RPMI7951 (cell line): ENCODE measurements around the gene R3HCC1L. TPM values are rescaled to one million over a fixed set of nuclear protein-coding genes. Genes with fewer than 3 reads are reported as not detected.
A peak's percentile ranks its signal among the peaks of the same experiment; 100 is the strongest.

Experiments used
- DNase-seq: peaks from one replicate; pipeline ENCODE4 v3.0.0-alpha.2; 2012; ENCODE audit warnings: low read depth
- total RNA-seq: library from RNA; depleted of rRNA; stranded (reverse); fragments of >200 nt; shearing (Covaris generic); gene quantifications from 2 replicates; pipeline ENCODE4 v1.2.3, GENCODE V29; 2014; rRNA removed

R3HCC1L gene
- total RNA-seq, 1 experiment from 2014 or later, result 12.5 TPM

DNA sequence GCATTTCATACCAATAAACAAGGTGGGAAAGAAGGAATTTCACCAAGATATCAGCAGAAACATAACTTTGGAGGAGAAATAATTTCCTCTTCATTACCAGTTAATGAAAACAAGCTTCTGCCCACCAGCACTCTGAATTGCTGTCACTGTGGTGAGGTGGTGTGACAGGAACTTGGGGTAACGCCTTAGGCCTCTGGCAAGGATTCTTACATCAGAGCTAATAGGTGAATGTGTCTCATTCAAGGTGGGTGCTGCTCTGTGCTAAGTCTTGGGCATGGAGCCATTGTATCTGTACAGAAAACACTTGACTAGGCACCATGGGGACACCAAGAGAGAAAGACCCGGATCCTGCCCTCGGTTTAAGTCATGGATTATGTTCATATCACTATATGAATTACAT lies 141.9 kb downstream of the R3HCC1L start:
- DNase-seq, result no peak

DNA sequence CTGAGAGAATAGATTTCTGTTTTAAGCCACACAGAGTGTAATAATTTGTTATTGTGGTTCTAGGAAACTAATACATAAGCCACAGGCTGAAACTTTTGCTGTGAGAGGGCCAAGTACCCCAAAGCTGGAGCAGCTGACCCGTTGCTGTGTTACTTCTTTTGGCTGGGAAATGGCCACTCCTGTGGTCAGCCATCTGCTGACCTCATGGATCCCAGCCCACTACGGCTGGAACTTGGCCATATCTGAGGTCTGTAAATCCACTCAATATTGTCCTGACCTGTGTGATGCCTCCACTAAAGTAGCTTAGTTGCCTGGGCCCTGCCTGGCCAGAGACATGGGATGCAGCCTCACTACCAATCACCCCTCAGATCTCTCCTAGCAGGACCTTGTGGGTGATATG lies 151.0 kb downstream of the R3HCC1L start:
- DNase-seq, result peak; percentile 64

DNA sequence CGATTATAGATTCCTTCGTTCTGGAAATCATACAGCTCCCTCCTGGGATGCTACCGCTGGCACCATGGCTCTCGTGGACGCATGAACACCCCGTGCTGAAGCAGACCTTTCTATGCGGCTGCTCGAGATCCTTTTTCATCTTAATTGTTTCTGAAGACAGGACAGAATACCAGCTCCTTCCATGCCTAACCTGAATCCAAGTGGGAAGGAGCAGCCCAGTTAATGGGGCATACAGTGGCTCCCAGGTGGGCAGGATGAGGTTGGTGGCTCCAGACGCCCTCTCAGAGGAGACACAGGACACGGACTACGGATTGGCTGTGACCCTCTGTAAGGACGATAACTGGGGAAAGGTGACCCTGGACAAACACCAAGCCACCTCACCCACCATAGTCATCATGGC lies 152.0 kb downstream of the R3HCC1L start:
- no peak for DNase-seq

GRCh38 chr10:98287321-98287720 lies 152.9 kb downstream of the R3HCC1L start:
- DNase-seq, result no peak

GRCh38 chr10:98289802-98290209 lies 155.3 kb downstream of the R3HCC1L start:
- no peak for DNase-seq

DNA sequence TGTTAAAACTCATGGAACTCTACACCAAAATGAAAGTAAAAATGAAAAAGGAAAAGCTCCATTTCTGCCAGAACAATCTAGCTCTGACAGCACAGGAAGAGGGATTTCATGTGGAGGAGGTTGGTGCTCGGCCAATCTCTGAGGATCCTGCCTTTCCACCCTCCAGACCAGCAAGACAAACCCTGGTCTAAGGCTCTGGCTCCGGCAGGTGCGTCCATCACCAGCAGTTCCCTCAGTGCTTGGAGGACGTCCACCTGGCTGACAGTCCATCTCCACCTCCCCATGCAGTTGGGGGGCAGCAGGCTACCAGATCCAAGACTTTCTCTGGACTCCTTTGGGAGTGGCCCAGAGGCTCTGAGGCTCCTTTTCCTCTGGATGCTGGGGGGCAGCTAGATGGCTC lies 158.5 kb downstream of the R3HCC1L start:
- DNase-seq, result no peak

DNA sequence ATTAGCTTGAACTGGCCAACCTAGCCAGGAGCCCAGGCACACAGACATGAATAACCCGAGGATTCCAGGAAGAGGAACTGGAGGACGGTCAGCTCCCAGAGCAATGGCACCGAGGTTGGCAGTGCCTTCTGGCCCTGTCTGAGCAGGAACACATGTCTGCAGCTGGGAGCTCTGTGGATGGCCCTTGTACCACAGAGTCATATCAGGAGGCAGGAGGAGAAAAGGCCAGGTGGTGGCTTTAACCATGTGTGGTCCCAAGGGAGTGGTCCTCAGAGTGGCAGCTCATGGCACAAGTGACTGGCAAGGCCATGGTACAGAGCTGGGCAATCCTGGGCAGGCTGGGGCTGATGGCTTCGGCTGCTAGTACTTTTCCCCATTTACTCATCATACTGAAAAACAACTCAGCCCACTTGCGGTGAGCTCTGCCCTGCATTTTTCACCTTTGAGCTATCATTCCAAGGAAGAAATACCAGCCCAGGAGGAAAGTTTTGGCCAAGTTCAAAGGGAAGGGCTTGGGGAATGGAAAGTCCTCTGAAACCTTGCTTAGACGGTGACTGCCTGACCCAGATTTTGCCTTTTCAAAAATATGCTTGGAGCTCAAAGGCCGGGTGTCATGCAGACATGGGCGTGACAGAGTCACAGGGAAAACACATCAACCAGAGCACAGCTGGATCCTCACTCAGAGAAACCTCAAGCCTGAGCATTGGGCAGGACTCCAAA lies 159.3 kb downstream of the R3HCC1L start:
- DNase-seq, result peak; percentile 73

- DNase-seq, result no peak
These were observed 159.8 kb downstream of the R3HCC1L start for GRCh38 chr10:98294270-98294627.

Other genes starting within 250 kb of the R3HCC1L start
- gene CRTAC1, start 104.0 kb upstream of the R3HCC1L start, total RNA-seq, result not detected in 2 replicates
- gene LOXL4, start 133.5 kb downstream of the R3HCC1L start, total RNA-seq, result under 0.01 and 0.10 TPM in 2 replicates